AG04449 (cell line): ENCODE results near the gene HNRNPLL.

ENCODE experiments used
- CTCF ChIA-PET: fragments of 350-600 bp; formaldehyde crosslinking; extraction: SDS; loops from one replicate; lab custom pipeline; 2021; ENCODE audit warnings: antibody characterized with exemption; lab: Yijun Ruan, JAX
- POLR2A ChIA-PET: fragments of 400-600, 350-600 bp; formaldehyde crosslinking; extraction: SDS; loops from one replicate; lab custom pipeline; 2020; ENCODE audit warnings: antibody characterized with exemption, inconsistent platforms; lab: Yijun Ruan, JAX
- DNase-seq: peaks from one replicate; pipeline ENCODE4 v3.0.0-alpha.2; 2010; ENCODE audit warnings: low read depth, low spot score
- H3K4me3 ChIP-seq: 2 replicates; pipeline ENCODE4 v1.5.1; 2011; ENCODE audit warnings: low read depth, mild to moderate bottlenecking, control low read depth, low read length
- CTCF ChIP-seq: IDR thresholded peaks from one replicate; pipeline ENCODE4 v1.5.1; 2011; ENCODE audit warnings: mild to moderate bottlenecking, moderate library complexity, low read length, control low read depth, inconsistent platforms; ENCODE audit not compliant: insufficient read depth; ENCODE audit errors: missing control alignments

Gene HNRNPLL

GRCh38 chr2:38535744-38536506, 66.8 kb downstream of the HNRNPLL start:
- peak overlapping the region; percentile 66 for H3K4me3 ChIP-seq
- TF ChIP-seq CTCF: peak; percentile 94
- no peak for DNase-seq
- ChIA-PET CTCF (interaction anchor here (0.6 to 6.6 kb wide), 33 partner anchors 8 to 694 kb away, joined by 3 to 108 read pairs (median 5); no protein-coding TSS in a partner anchor), POLR2A (interaction anchor here (1.5 kb wide), 1 partner anchor 215 kb away, joined by 6 read pairs; the partner anchor contains the start of gene SRSF7)

GRCh38 chr2:38535404-38535743, 67.4 kb downstream of the HNRNPLL start:
- ChIA-PET CTCF (interaction anchor here (0.7 to 6.6 kb wide), 19 partner anchors 8 to 301 kb away, joined by 3 to 108 read pairs (median 11); no protein-coding TSS in a partner anchor), POLR2A (interaction anchor here (1.5 kb wide), 1 partner anchor 216 kb away, joined by 6 read pairs; the partner anchor contains the start of gene SRSF7)
- DNase-seq: no peak
- TF ChIP-seq CTCF: no peak
- no peak overlapping the region for H3K4me3 ChIP-seq

GRCh38 chr2:38534746-38535403, 67.9 kb downstream of the HNRNPLL start:
- no peak for DNase-seq
- H3K4me3 ChIP-seq: no peak overlapping the region
- POLR2A ChIA-PET: interaction anchor here (1.5 kb wide), 1 partner anchor 217 kb away, joined by 6 read pairs; the partner anchor contains the start of gene SRSF7
- no peak for TF ChIP-seq CTCF
- CTCF ChIA-PET: interaction anchor here (0.7 to 6.6 kb wide), 17 partner anchors 10 to 301 kb away, joined by 3 to 108 read pairs (median 11); no protein-coding TSS in a partner anchor

GRCh38 chr2:38533757-38534545, 68.8 kb downstream of the HNRNPLL start:
- TF ChIP-seq CTCF: no peak
- no peak for DNase-seq
- ChIA-PET POLR2A (interaction anchor here (1.0 kb wide), 1 partner anchor 217 kb away, joined by 3 read pairs; the partner anchor contains the start of gene SRSF7), CTCF (interaction anchor here (1.0 to 6.6 kb wide), 10 partner anchors 17 to 221 kb away, joined by 3 to 108 read pairs (median 4); no protein-coding TSS in a partner anchor)
- no peak overlapping the region for H3K4me3 ChIP-seq

- DNase-seq: no peak
- TF ChIP-seq CTCF: no peak
- ChIA-PET CTCF (interaction anchor here (1.0 to 6.6 kb wide), 9 partner anchors 18 to 220 kb away, joined by 3 to 108 read pairs (median 4); no protein-coding TSS in a partner anchor), POLR2A (interaction anchor here (1.0 kb wide), 1 partner anchor 218 kb away, joined by 3 read pairs; the partner anchor contains the start of gene SRSF7)
- no peak overlapping the region for H3K4me3 ChIP-seq
These were observed 69.5 kb downstream of the HNRNPLL start for GRCh38 chr2:38533180-38533579.
